Measurements from ENCODE around the gene ZNF613.
"Not testable (repeated sequence)": the region's sequence is repeated elsewhere in the genome, so short reads cannot be mapped to it uniquely, and the experiment has no call there.

The ZNF613 gene

DNA sequence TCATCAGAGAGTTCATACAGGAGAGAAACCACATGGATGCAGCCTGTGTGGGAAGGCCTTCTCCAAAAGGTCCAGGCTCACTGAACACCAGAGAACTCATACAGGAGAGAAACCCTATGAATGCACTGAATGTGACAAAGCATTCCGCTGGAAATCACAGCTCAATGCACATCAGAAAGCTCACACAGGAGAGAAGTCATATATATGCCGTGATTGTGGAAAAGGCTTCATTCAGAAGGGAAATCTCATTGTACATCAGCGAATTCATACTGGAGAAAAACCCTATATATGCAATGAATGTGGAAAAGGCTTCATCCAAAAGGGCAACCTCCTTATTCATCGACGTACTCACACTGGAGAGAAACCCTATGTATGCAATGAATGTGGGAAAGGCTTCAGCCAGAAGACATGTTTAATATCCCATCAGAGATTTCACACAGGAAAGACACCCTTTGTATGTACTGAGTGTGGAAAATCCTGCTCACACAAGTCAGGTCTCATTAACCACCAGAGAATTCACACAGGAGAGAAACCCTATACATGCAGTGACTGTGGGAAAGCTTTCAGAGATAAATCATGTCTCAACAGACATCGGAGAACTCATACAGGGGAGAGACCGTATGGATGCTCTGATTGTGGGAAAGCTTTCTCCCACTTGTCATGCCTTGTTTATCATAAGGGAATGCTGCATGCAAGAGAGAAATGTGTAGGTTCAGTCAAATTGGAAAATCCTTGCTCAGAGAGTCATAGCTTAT lies 17.7 kb downstream of the ZNF613 start:
- DNase-seq = no peak

DNA sequence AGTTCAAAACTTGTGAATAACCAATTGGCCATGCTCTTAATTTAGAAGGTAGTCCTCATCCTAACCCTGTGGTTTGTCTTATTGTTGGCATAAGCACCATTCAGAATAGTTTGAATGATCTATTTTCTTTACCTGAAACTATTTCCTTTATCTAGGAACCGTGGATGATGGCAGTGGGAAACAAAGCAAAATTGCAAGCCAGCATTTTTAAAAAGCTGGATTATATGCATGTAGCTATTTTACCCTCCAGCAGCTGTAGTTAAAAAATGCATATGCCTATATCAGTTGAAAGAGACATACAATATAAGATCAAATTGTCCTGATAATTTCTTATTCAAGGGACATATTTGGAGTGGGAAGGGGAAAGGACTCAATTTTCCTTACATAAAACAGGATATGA lies 19.3 kb downstream of the ZNF613 start:
- no peak for DNase-seq

DNA sequence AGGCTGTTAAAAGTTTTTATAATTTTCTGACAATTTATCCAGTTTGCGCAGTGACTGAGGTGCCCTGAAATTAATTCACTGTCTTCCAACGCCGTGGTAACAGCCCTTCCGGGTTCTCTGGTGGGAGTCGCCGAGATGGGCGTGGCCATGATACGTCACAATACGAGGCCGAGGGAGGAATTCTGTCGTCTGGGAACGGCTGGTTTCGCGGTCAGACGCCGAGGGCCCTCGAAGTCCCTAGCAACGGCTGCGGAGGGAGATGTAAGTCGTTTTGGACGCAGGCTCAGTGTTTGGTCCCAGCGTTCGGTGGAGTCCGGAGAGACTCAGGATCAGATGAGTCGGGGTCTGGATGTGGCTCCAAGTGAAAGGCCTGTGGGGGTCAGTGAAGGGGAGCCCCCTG lies 21.7 kb downstream of the ZNF613 start:
- DNase-seq = no peak

DNA sequence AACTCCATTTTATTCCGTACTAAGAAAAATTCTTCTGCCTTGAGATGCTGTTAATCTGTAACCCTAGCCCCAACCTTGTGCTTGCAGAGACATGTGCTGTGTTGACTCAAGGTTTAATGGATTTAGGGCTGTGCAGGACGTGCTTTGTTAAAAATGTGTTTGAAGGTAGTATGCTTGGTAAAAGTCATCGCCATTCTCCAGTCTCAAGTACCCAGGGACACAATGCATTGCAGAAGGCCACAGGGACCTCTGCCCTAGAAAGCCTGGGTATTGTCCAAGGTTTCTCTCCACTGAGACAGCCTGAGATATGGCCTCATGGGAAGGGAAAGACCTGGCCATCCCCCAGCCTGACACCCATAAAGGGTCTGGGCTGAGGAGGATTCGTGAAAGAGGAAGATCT lies 30.6 kb downstream of the ZNF613 start:
- DNase-seq = not testable (repeated sequence)

DNA sequence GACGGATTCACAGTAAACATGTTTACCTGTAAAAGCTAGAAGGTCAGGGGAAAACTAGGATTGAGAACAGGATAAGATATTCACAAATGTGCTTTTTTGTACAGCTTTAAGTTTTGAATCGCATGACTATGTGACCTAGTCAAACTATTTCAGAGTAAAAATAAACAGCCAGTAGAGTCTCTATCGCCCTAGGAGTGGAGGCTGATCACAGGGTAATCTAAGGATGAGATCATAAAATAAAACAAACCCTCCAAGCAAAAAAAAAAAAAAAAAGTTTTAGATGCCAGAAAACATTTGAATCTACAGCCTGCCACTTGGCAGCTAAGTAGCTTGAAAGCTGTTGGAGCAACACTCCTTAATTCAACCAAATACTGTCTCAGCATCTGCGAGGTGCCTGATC lies 32.5 kb downstream of the ZNF613 start:
- DNase-seq = no peak

DNA sequence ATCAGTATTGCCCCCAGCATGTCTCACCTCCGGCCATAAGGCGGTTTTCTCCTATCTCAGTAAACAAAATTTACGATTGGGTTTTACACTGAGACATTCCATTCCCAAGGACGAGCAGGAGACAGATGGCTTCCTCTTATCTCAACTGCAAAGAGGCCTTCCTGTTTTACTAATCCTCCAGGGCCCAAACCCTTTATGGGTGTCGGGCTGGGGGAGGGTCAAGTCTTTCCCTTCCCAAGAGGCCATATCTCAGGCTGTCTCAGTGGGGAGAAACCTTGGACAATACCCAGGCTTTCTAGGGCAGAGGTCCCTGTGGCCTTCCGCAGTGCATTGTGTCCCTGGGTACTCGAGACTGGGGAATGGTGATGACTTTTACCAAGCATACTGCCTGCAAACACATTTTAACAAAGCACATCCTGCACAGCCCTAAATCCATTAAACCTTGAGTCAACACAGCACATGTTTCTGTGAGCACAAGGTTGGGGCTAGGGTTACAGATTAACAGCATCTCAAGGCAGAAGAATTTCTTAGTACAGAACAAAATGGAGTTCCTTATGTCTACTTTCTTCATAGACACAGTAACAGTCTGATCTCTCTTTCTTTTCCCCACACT lies 33.5 kb downstream of the ZNF613 start:
- DNase-seq = not testable (repeated sequence)

DNA sequence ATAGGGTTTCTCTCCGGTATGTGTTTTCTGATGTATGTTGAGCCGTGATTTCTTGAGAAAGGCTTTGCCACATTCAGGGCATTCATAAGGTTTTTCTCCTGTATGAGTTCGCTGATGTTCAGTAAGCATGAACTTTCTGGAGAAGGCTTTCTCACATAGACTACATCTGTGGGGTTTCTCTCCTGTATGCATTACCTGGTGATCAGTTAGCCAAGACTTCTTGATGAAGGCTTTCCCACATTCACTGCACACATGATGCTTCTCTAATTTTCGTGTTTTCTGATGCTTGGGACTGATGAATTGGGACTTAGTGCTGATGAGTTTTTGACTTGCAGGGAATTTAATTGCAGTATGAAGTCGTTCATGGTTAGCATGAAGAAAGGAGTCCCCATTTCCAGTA lies 38.3 kb downstream of the ZNF613 start:
- no peak for DNase-seq

DNA sequence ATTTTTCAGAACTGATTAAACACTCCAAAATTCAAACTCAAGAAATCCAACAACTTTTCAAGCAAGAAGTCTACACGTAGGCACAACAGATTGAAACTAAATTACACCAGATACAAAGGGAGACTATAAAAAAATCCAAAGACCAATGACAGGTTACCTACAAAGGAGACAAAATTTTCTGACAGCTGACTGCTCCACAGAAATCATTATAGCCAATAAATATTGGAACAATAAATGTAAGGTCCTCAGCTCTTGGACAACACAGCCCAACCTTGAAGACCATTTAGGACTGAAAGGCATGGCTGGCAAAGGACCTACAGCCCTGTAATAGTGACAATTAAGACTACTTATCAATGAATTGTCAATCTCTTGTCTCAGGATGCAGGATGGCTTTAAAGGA lies 43.4 kb downstream of the ZNF613 start:
- DNase-seq = no peak

DNA sequence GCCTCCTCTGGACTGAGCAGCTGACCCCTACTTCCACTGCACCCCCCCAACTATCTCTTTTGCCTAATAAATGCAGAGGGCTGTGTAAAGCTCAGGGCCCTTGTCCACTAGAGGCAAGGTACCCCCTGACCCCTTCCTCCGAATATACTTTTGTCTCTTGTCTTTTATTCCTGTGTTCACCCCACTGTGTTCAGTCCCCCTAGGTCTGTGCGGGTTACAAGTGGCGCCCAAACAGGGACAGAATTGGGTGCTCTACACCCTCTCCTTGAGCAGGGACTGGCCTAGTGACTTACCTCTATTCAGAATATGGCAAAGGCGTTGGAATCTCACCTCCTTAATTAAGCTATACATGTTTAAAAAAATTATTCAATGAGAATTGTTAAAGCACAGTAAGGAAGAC lies 44.4 kb downstream of the ZNF613 start:
- peak; percentile 1 for DNase-seq

DNA sequence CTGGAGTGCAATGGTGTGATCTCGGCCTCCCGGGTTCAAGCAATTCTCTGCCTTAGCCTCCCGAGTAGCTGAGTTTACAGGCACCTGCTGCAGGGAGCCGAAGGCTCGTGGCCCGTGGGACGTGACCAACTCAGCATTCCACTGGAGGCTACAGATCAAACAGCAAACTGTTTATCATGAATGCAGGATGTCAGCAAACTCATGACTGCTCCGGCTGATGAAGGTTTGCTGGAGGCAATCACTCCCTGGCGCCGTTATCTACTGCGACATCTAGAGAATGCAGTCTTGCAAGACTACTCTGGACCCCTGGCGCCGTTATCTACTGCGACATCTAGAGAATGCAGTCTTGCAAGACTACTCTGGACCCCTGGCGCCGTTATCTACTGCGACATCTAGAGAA lies 48.5 kb downstream of the ZNF613 start:
- DNase-seq = not testable (repeated sequence)

DNA sequence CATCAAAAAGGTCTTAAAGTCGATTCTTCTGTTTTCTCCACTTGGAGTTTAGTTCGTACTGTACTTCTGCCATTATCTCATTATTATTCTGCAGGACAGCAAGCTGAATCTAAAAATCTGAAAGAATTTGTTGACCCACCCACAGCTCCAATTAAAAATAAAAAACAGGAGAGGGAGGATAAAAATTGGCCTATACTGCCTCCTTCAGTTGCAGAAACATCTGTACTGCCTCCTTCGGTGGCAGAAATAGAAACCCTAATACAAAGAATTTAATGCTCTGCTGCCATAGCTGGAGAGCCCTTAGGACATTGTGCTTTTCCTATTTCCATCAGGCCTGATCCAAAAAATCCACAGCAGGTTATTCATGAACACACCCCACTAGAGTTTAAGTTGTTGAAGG lies 49.6 kb downstream of the ZNF613 start:
- DNase-seq = no peak

DNA sequence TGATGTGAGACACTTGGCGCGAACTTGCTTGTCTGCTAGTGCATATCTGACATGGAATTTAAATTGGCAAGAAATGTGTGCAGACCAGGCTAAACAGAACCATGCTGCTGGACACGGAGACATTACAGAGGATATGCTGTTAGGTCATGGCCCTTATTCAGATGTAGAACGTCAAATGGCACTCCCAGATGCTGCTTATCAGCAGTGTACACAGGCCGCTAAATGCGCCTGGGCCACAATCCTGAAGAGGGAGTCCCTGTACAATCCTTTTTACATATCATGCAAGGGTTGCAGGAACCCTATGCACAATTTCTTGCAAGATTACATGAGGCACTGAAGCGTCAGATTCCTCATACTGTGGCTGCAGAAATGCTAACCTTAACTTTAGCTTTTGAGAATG lies 50.1 kb downstream of the ZNF613 start:
- no peak for DNase-seq

DNA sequence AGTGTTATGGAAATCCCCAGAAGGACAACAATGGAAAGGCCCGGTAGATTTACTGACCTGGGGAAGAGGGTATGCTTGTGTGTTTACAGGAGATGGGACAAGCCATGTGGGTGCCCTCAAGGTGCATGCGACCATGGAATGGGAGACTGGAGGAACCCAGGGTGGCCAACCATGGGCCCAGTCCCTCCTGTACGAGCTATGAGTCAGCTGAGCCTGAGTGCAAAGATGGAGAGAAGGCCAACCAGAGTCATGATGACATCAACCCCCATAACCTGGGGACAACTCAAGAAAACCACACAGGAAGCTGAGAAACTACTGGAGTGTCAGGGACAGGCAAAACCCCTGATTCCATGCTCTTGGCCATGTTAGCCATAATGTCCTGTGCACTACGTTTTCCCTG lies 51.6 kb downstream of the ZNF613 start:
- no peak for DNase-seq

DNA sequence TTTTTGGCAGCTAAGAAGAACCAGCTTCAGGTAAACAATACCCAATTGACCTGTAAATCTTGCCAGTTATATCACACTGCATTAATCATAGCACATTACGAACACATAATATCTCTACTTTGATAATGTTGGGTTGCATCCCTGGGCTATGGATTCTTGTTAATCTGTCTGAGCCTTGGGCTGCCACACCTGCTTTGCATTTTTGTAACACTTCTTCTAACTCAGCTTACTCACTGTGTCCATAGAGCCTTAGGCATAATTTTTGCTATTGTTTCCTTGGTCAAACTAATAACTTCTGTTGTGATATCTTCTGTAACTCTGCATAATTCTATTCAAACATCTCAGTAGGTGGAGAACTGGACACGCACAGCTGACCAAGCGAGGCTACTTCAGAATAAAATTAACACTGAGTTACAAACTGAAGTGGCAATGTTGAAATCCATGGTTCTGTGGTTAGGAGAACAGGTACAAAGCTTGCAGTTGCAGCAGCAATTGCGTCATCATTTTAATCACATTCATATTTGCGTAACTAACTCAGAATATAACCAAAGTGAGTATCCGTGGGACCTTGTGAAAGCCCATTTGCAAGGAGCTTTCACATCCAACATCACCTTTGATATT lies 53.0 kb downstream of the ZNF613 start:
- DNase-seq = no peak

DNA sequence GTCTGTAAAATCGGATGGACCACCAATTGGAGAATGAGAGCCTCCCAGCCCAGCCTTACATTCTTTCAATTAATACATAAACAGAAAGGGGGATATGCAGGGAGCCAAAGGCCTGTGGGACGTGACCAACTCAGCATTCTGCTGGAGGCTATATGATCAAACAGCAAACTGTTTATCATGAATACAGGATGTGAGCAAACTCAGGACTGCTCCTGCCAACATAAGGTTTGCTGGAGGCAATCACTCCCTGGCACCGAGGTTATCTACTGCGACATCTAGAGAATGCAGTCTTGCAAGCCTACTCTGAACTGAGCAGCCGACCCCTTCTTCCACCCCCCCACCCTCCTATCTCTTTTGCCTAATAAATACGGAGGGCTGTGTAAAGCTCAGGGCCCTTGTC lies 53.7 kb downstream of the ZNF613 start:
- DNase-seq = not testable (repeated sequence)

DNA sequence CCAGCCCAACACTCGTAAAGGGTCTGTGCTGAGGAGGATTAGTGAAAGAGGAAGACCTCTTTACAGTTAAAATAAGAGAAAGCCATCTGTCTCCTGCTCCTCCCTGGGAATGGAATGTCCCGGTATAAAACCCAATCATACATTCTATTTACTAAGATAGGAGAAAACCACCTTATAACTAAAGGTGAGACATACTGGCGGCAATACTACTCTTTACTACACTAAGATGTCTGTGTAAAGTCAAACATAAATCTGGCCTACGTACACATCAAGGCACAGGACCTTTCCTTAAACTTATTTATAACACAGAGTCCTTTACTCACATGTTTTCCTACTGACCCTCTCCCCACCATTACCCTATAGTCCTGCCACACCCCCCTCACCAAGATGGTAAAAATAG lies 56.1 kb downstream of the ZNF613 start:
- DNase-seq = no peak

DNA sequence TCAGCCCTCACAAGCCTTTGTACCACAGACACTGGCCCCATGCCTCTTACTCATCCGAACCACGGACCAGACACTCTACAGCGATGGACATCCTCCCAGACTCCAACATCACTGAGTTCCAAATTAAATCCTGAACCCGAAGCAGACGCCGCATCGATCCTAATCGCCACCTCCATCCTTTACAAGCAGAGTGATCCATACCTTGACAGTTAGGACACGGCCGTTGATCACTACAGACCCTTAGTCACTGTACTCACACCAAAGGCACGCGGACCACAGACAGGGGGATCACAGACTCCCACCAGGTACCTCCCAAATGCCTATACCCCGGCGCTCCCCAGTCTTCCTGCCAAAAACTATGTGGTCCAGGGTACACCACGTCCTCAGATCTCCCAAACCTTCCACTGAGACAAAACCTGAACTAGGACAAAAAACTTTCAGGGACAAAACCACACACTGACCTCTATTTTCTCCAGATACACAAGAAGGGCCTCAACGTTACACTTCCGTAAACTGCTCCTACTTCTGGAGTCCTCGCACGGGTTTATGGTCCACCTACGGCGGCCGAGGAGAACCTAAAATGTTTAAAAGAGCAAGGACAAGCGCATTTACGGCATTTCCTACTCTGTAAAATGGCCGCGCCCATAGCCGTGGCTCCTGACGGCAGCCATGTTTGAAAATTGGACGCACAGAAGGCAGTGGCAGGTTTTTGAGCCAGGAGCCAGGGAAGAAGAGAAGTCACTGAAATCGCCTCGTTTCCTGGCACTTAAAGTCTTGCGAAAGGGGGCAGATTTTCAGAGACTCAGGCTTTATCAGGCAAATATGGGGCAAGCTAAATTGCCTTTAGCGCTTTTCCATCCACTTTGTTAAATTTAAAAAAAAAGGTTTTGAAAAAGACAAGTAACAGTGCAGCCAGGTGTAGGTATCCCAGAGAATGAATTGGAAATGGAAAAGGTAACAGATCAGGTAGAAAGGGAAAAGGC lies 59.3 kb downstream of the ZNF613 start, which contains the start of gene ZNF350:
Gene ZNF350 (minus strand): TSS at position 532 of the 983 bp plus-strand sequence. CDS start 12,480 bp downstream, outside the sequence.
- peak; percentile 96 for DNase-seq

DNA sequence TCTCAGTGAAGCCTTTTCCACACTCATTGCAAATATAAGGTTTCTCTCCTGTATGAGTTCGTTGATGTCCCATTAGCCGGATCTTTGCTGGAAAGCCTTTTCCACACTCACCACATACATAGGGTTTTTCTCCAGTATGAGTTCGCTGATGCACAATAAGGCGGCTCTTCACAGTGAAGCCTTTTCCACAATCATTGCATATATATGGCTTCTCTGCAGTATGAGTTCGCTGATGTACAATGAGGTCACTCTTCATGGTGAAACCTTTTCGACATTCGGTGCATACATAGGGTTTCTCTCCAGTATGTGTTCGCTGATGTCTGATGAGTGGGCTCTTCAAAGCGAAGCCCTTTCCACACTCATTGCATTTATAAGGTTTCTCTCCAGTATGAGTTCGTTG lies 66.2 kb downstream of the ZNF613 start:
- no peak for DNase-seq

DNA sequence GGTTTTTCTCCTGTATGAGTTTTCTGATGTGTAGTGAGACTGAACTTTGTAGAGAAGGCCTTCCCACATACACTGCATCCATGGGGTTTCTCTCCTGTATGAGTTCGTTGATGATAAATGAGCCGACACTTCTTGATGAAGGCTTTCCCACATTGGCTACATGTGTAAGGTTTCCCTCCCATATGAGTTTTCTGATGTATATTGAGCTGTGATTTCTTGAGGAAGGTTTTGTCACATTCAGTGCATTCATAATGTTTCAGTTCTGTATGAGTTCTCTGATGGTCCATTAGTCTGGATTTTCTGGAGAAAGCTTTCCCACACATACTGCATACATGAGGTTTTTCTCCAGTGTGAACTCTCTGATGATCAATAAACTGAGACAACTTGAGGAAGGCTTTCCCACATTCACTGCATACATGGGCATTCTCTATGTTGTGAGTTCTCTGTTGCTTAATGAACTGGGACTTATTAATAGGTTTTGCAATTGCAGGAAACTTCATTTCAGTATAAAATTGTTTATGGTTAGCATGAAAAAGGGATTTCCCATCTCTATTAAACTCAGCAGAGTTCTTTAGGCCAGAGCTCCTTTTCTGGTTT lies 66.9 kb downstream of the ZNF613 start:
- DNase-seq = no peak

All from CD4-positive, alpha-beta T cell treated with Interleukin-4 for 4 hours (primary cell).